Epithelial cell of proximal tubule (primary cell): ENCODE measurements around the gene ZSCAN20. TPM values are rescaled to one million over a fixed set of nuclear protein-coding genes. Genes with fewer than 3 reads are reported as not detected.

Source experiments
- DNase-seq: peaks from one replicate; pipeline ENCODE4 v3.0.0-alpha.2; 2011; ENCODE audit warnings: low read depth
- H3K4me3 ChIP-seq: 2 replicates; pipeline ENCODE4 v1.5.1; 2011; ENCODE audit warnings: low read depth, mild to moderate bottlenecking, low read length
- CTCF ChIP-seq: conservative IDR thresholded peaks from 2 replicates; pipeline ENCODE4 v1.5.1; 2012; ENCODE audit warnings: low read depth, mild to moderate bottlenecking, low read length
- total RNA-seq: library from RNA; depleted of rRNA; stranded (reverse); fragments of >200 nt; gene quantifications from 2 replicates; pipeline ENCODE4 v1.2.3, GENCODE V29; 2015

The ZSCAN20 gene
- total RNA-seq, 1 donor from 2014 or later = 4.0 TPM

- no peak for TF ChIP-seq CTCF
- DNase-seq = no peak
Observed at GRCh38 chr1:33473900-33474299, 1.5 kb downstream of the ZSCAN20 start.

GRCh38 chr1:33477451-33477850, 5.0 kb downstream of the ZSCAN20 start:
- no peak for TF ChIP-seq CTCF
- no peak for DNase-seq
- no peak overlapping the region for H3K4me3 ChIP-seq

More at GRCh38 chr1:33473900-33474299, 1.5 kb downstream of the ZSCAN20 start:
- H3K4me3 ChIP-seq = no peak overlapping the region

GRCh38 chr1:33482412-33482811, 10.0 kb downstream of the ZSCAN20 start:
- TF ChIP-seq CTCF = no peak
- no peak for DNase-seq
- H3K4me3 ChIP-seq = no peak overlapping the region

- DNase-seq = no peak
- H3K4me3 ChIP-seq = no peak overlapping the region
- no peak for TF ChIP-seq CTCF
Observed at GRCh38 chr1:33488624-33489023, 16.2 kb downstream of the ZSCAN20 start.

GRCh38 chr1:33494929-33495328, 22.5 kb downstream of the ZSCAN20 start:
- DNase-seq = no peak
- TF ChIP-seq CTCF = no peak
- no peak overlapping the region for H3K4me3 ChIP-seq

- no peak for TF ChIP-seq CTCF
- no peak overlapping the region for H3K4me3 ChIP-seq
- DNase-seq = no peak
Observed at GRCh38 chr1:33497410-33497809, 25.0 kb downstream of the ZSCAN20 start.

- no peak overlapping the region for H3K4me3 ChIP-seq
- peak; percentile 33 for TF ChIP-seq CTCF
- no peak for DNase-seq
Observed at GRCh38 chr1:33500547-33500946, 28.1 kb downstream of the ZSCAN20 start.
